ENCODE data around the gene MOSPD3. TPM values are rescaled to one million over a fixed set of nuclear protein-coding genes. Genes with fewer than 3 reads are reported as not detected.

The MOSPD3 gene
- total and polyA plus RNA-seq, 2 of the 8 experiments (the other 6 are each of a cell fraction or from before 2014, with no cell fraction given) = 20.7 to 21.4 TPM

DNA sequence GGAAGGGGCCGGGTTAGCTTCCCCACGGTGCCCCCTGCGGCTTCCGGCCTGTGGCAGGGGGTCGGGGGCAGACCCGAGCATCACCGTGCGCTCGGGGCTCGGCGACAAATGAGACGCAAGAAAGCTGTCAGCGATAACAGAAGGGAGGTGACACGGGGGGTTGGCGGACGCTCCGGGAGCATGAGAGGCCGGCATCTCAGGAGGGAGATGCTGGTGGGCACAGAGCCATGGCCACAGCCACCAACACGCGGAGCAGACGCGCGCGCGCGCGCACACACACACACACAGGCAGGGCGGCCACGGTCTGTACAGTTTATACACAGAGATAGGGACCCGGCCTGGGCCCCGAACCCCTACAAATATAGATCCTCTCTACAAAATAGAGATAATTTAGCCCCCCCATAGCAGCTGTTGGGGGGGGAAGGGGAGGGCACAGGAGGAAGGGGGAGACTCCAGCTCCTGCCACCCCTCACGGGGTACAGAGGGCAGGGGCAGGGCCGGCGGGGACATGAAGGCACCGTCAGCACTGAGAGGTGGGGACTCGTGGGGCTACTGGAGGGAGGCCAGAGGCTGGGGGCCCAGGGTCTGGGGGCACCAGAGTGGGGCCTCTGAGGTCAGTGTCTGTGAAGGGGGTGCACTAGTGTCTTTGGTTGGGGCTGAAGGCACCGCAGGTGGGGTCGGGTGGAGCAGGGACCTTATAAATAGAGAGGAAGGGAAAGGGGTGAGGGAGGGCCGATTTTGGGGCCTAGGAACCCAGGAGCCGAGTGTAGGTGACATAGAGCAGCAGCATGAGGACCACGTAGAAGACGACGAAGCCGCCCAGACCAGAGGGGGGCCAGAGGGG is 37.8 kb upstream of the MOSPD3 start (continued):
- TF ChIP-seq CTBP2 (IDR thresholded peaks at IDR 0.05; ENCODE audit: borderline replicate concordance, insufficient read depth, insufficient read length, low read length) (no peak), BRCA1 (IDR thresholded peaks at IDR 0.05; ENCODE audit: low read depth, low read length) (no peak), SP1 (IDR thresholded peaks at IDR 0.05; ENCODE audit: low read depth, low read length) (no peak)
